HCT116 (cell line): ENCODE measurements around the gene CUX1.
A peak's percentile ranks its signal among the peaks of the same experiment; 100 is the strongest.

Experiments
- CTCF ChIP-seq, 3 experiments: fragments of 200-600 bp in 1 of 3; sonication (generic) in 1 of 3; IDR thresholded peaks in 2 of 3; conservative IDR thresholded peaks in 1 of 3; 2 replicates each; pipeline ENCODE4 v1.5.1; 2012 to 2017; ENCODE audit warnings: low read depth in 2 of 3, low read length in 2 of 3, antibody characterized with exemption in 1 of 3, borderline replicate concordance in 1 of 3, control low read depth in 1 of 3, mild to moderate bottlenecking in 1 of 3, mixed read lengths in 1 of 3, mixed run types in 1 of 3, moderate library complexity in 1 of 3; ENCODE audit not compliant: insufficient read depth in 1 of 3
- POLR2A ChIP-seq: IDR thresholded peaks from 2 replicates; pipeline ENCODE4 v1.7.0; 2011; ENCODE audit warnings: borderline replicate concordance; ENCODE audit not compliant: insufficient read depth, insufficient read length; ENCODE audit errors: extremely low read depth
- POLR2AphosphoS5 ChIP-seq: IDR thresholded peaks from 2 replicates; pipeline ENCODE4 v1.6.1; 2011; ENCODE audit warnings: mild to moderate bottlenecking, low read depth, low read length, moderate library complexity

- TF ChIP-seq CTCF (IDR thresholded peaks at IDR 0.05 in 2 of 3, conservative IDR thresholded peaks at IDR 0.05 in 1 of 3; ENCODE audit: borderline replicate concordance in 1 of 3, insufficient read depth in 1 of 3, low read depth in 2 of 3, low read length in 2 of 3), result no peak
- TF ChIP-seq POLR2AphosphoS5, result peak; percentile 67
- no peak for TF ChIP-seq POLR2A
Observed at GRCh38 chr7:101924171-101924570, 106.7 kb downstream of the CUX1 start.
